Embryonic facial prominence (tissue), 1 donor: ENCODE results near the gene MID1.
"Not testable (repeated sequence)": the region's sequence is repeated elsewhere in the genome, so short reads cannot be mapped to it uniquely, and the experiment has no call there.

Experiments
- DNase-seq: peaks from one replicate; pipeline ENCODE4 v3.0.0-alpha.2; 2016; ENCODE audit errors: extremely low spot score

MID1 gene

GRCh38 chrX:10617186-10617998 lies 3.0 kb downstream of the MID1 start:
- no peak for DNase-seq

GRCh38 chrX:10615931-10616774 lies 4.2 kb downstream of the MID1 start:
- no peak for DNase-seq

- DNase-seq = no peak
Observed at GRCh38 chrX:10612215-10612614, 8.2 kb downstream of the MID1 start.

GRCh38 chrX:10611441-10612090 lies 8.8 kb downstream of the MID1 start:
- DNase-seq = no peak

GRCh38 chrX:10608099-10608498 lies 12.3 kb downstream of the MID1 start:
- DNase-seq = no peak

GRCh38 chrX:10607233-10607632 lies 13.2 kb downstream of the MID1 start:
- no peak for DNase-seq

- DNase-seq = no peak
Observed at GRCh38 chrX:10603612-10604011, 16.8 kb downstream of the MID1 start.

GRCh38 chrX:10602646-10603045 lies 17.7 kb downstream of the MID1 start:
- no peak for DNase-seq

GRCh38 chrX:10600479-10600878 lies 19.9 kb downstream of the MID1 start:
- no peak for DNase-seq

- DNase-seq = no peak
Observed at GRCh38 chrX:10598540-10598939, 21.8 kb downstream of the MID1 start.

GRCh38 chrX:10597871-10598270 lies 22.5 kb downstream of the MID1 start:
- DNase-seq = no peak

- DNase-seq = no peak
Observed at GRCh38 chrX:10591363-10592335, 28.7 kb downstream of the MID1 start.

GRCh38 chrX:10589787-10590186 lies 30.6 kb downstream of the MID1 start:
- DNase-seq = not testable (repeated sequence)

- DNase-seq = no peak
Observed at GRCh38 chrX:10589098-10589497, 31.3 kb downstream of the MID1 start.

- not testable (repeated sequence) for DNase-seq
Observed at GRCh38 chrX:10584882-10585281, 35.5 kb downstream of the MID1 start.

- no peak for DNase-seq
Observed at GRCh38 chrX:10582945-10583344, 37.4 kb downstream of the MID1 start.

GRCh38 chrX:10582215-10582733 lies 38.1 kb downstream of the MID1 start:
- no peak for DNase-seq

- no peak for DNase-seq
Observed at GRCh38 chrX:10579112-10580011, 41.0 kb downstream of the MID1 start.

- no peak for DNase-seq
Observed at GRCh38 chrX:10578527-10578926, 41.9 kb downstream of the MID1 start.

- DNase-seq = no peak
Observed at GRCh38 chrX:10577853-10578252, 42.5 kb downstream of the MID1 start.
